Testis (tissue), 2 donors: ENCODE results near the gene UCMA.

ENCODE experiments used
- CTCF ChIP-seq, 3 experiments: fragments of 450-650 bp in 2 of 3; fragments of 200-600 bp in 1 of 3; sonication (generic) in 1 of 3; IDR thresholded peaks; one replicate each; pipeline ENCODE4 v1.5.1; 2016 to 2019; ENCODE audit warnings: antibody characterized with exemption in 3 of 3, mild to moderate bottlenecking in 2 of 3, moderate library complexity in 1 of 3
- POLR2A ChIP-seq: fragments of 450-650 bp; IDR thresholded peaks from one replicate; pipeline ENCODE4 v1.6.1; 2017; ENCODE audit warnings: antibody characterized with exemption, mild to moderate bottlenecking, moderate library complexity

GRCh38 chr10:13234172-13234571 is at the start of gene UCMA:
- no peak for TF ChIP-seq CTCF (IDR thresholded peaks at IDR 0.05)
- no peak for TF ChIP-seq POLR2A
